Stimulated activated CD4-positive, alpha-beta T cell treated with anti-CD3 and anti-CD28 coated beads, Interleukin-2, amount 100 ng/mL, for 24 hours (primary cell): Measurements from ENCODE around the gene IKZF3.
"Not testable (repeated sequence)": the region's sequence is repeated elsewhere in the genome, so short reads cannot be mapped to it uniquely, and the experiment has no call there.

ENCODE experiments used
- DNase-seq, 2 donors: peaks; one replicate each; pipeline ENCODE4 v3.0.0-alpha.2; 2020

The IKZF3 gene

DNA sequence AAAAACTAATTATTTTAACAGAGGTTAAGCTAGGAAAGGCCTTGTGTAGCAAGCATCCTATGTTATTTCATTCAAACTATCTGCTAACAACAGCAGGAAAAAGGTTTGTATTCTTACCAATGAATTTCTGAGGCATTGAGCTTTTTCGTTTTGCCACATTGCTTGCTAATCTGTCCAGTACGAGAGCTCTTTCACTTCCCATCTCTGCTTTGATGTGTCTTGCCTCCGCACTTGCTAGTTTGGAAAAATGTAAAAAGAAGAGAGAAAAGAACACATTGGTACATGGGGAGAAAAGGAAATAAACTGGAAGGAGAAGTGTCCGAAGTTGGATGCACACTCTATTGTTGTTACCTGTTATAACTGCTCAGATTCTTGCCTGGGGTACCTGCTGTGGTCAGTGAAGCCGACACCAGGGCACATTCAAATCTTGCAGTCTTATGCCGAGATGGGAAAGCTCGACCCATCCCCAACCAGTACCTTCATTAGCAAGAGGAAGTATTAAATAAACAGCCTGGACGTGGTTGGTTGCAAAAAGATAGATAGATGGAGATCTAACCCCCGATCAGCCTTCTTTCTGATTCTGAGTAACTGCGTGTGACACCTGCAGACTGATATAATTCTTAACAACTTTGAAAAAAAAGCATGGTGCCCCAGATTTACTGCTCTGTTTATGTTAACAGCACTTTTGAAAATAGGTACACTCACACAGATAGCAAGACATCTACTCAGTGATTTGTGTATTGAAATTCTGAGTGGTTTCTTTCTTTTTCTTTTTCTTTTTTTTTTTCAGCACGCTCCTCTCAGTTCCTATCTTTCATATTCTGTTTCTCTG lies 86.4 kb downstream of the IKZF3 start:
- no peak for DNase-seq

DNA sequence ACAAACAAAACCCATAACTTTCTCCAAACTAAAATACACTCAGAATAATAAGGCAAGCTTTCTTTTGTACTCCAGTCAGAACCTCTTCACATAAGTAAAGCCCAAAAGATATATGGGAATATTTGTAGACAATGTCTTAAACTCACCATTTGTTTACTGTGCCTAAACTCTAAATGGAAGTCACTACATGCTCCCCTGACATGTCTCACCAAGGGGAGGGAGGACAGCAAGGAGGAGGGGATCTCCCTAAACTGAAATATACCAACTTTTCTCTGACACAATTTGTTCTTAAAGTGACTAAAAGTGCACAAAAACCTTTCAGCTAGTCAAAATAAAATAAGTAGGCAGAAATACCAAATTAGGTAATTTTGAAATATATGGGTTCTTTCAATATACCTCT lies 87.9 kb downstream of the IKZF3 start:
- DNase-seq = no peak

DNA sequence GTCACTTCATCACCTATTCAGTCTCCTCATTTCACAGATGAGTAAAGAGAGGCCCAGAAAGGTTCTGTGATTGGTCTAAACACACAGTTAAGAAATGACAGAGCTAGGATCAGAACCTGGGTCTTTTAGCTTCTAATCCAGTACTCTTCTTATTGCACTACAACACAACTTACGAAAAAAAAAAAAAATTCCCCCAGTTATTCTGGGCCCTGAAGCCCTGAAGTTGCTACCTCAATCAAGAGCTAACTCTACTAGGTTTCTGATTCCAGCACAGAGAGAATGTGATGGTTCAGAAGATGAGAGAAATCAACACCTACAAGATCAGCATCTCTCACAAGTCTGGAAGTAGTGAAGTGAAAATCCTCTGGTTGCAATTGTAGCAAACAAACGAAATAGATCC lies 89.1 kb downstream of the IKZF3 start:
- no peak for DNase-seq

DNA sequence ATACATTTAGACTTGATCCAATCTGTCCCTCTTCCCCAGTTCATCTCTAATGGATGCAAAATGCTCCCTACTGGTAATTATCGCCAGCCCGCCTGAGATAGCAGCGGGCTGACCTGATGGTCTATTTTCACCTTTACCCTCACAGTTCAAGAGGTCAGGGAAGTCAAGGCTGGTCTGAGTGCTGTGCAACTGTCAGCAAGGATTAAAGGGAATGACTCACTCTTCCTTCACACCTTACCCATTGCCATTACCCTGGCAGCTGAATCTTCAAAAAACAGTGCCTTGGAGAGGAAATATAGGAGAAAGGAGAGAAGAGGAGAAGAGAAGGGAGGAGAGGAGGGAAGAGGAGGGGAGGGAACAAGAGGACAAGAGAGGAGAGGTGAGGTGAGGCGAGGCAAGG lies 90.1 kb downstream of the IKZF3 start:
- DNase-seq = no peak

DNA sequence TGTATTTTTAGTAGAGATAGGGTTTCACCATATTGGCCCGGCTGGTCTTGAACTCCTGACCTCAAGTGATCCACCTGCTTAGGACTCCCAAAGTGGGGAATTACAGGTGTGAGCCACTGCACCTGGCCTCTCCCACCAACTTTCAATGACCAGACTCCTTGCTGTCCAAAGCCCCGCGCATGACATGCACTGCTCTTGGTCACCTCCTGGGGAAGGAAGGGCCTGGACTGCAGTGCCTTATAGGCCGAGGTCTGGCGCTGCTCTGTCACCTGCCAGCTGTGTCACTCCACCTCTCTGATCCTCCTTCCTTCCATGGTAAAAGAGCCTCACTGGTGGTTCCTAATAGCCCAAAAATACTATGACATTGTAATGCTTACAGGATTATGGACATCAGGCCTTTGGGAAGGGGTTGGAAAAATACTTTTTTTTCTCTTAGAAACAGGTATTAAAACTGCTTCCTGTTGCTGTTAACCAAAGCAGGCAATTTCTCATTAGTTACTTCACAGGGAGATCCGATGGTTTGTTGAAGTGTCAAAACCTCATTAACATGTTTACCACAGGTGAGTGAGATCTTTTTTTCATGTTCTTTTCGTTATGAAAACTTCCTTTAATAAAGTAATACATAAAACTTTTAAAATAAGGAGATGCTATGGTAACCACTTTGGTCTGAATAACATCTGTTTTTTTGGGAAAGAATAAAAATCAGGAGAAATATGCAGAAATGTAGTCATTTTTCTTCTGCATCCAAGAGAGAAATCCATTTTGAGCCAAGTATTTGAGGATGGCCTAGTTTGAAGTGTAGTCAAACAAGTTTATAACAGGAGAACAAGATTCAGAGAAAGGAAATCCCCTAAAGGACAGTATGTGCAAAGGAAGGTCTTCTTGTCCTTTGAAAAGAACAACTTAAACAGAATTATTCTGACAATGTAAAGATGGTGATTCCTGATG lies 90.9 kb downstream of the IKZF3 start:
- no peak for DNase-seq

DNA sequence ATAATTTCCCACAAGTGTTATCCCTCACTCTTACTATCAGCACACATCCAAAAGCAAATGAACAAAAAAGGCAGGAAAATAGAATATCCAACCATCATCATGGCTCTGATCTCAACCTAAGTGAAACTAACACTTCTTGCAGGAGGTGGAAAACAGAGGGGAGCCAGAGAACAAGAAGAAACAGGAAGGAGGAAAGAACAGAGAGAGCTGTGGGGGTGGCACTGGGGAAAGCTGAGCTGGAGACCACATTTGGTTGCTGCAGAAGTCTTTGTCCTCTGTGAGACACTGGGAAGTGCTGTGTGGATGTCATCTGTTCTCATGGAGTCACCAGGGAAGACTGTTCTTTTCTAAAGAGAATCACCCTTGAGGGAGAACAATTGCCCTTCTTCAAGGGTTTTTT lies 91.7 kb downstream of the IKZF3 start:
- DNase-seq = no peak

DNA sequence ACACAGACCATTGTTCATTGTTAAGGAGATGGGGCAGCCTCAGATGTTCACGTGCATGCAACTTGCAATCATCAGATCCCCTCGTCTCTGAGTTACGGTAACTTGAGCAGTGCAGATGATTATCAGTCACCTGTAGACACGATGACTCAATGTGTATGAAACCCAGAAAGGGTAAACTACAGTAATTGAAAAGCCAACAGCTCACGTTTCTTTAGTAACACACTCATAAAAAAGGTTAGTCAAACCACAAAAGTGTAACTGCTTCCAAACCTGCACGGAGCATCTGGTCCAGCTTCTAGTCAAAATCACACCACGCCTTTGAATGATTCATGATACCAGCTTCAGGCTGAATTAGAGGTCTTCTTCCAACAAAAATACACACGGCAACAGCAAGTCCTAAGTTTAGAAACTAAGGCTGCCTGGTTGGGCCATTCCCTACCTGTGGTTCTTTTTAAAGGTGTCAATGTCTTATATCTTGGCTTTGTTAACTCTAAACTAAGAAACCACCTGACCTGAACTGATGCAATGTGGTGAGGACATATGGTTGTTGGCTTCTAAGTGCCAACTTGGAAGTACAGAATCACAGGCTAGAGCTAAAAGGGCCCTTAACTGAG lies 94.0 kb downstream of the IKZF3 start:
- peak; percentile 55 to 67 for DNase-seq

DNA sequence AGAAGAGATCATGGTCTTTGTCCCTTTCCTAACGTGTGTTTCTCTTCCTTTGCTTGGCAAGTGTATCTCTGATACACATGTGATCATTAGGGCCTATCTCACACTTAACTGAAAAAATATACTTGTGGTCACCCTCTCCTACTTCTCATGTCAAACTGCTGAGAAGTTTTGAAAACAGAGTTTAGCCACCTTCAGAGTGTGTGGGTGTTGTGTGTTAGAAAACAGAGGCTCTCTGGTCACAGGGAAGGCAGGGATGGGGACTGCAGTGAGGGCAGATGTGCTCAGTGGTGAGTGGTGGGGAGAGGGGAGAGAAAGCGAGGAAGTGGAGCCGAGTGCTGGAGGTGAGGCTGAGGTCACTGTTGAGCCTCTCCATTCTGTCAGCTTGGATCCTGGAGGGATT lies 97.0 kb downstream of the IKZF3 start:
- no peak for DNase-seq

DNA sequence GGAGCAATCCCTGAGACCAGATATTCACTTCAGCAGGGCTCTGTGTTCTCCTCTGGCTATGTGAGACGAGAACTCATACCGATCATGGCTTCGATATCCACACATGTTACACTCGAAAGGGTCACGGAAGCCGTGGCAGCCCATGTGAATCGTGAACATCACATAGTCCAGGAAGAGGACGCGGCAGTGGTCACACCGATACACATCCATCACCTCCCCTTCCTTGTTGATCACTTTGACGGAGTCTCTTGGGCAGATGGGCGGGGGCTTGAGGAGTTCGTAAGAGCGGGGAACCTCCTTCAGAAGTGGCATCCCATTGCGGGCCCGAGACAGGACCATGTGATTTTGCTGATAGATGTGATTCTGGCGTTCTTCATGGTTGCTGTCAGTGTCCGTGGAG lies 98.3 kb downstream of the IKZF3 start:
- DNase-seq = no peak

DNA sequence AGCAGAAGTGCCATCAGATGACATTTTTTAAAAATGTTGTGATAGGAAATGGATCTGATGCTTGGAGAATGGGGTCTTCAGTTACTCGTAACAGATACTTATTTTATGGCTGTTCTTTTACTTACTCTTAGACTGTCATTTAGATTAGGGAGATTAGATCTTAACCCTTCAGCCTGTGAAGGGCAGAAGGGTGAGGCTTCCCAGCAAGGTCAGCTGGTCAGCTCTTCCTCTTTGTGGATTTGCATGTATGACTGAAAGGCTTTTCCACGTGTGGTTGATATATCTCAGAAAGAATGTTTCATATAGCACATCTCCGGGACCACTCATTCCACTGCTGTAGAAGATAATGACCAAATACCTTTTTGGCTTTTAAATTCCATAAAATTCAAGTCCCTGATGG lies 98.9 kb downstream of the IKZF3 start:
- no peak for DNase-seq

DNA sequence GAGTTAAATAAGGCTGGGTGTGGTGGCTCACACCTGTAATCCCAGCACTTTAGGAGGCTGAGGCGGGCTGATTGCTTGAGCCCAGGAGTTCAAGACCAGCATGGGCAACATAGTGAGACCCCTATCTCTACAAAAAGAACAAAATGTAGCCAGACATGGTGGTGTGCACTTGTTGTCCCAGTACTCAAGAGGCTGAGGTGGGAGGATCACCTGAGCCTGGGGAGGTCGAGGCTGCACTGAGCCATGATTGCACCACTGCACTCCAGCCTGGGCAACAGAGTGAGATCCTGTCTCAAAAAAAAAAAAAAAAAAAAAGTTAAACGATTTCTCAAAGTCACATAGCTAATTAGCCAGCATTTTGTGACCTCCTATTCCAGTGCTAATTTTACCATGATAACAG lies 99.9 kb downstream of the IKZF3 start:
- DNase-seq = not testable (repeated sequence)

DNA sequence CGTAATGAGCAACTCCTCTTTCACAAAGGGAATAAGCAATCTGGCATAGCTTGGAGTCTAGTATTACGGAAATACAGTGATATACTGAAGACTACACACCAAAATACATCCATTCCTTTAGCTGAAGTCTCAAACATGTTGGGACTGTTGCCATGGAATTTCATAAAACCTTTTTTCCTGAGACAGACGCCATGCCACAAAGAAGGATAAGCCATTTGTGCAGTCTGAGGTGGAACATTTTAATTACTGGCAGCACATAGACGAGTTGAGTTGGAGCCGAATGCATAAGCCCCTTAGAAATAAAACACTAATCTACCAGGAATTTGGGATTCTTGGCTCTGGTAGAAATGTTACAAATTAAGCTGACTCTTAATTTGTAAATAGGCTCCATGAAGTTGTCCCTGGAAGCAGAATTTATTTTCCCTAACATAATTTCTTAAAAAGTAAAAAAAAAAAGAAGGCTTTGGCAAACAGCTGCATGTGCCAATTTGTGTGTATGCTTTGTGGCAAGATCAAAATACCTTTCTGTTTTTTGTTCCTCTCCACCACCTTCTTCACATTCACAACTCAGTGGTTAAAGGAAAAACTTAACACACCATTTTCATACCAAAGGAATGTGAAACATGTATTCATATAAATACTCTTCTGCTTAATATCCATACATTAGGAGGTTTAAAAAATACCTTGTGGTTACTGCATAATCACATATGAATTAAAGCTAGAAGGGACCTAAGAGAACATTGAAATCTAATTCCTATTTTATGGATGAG lies 100.9 kb downstream of the IKZF3 start:
- no peak for DNase-seq

DNA sequence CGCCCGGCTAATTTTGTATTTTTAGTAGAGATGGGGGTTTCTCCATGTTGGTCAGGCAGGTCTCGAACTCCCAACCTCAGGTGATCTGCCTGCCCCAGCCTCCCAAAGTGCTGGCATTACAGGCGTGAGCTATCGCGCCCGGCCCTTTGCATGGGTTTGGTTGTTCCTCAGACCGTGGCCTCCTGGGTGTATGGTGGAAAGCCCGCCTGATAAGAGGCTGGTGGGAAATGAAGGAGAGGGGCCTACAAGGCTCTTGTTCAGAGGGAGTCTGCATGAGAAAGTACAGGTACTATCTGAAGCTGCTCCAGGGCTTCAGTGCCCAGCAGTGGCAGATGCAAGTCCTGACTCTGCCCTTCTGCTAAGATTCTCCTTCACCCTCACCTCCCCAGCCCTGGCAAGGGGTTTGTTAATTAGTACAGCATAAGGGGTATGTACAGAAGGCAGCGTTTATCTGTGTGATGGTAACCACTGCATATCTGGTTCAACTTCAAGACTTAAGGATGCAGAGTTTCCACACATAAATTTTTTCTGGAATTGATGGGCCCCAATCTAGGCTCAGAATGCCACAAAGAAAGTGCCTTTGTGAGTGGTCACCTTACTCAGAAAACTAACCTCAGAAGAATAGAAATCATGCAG lies 102.1 kb downstream of the IKZF3 start:
- no peak for DNase-seq

DNA sequence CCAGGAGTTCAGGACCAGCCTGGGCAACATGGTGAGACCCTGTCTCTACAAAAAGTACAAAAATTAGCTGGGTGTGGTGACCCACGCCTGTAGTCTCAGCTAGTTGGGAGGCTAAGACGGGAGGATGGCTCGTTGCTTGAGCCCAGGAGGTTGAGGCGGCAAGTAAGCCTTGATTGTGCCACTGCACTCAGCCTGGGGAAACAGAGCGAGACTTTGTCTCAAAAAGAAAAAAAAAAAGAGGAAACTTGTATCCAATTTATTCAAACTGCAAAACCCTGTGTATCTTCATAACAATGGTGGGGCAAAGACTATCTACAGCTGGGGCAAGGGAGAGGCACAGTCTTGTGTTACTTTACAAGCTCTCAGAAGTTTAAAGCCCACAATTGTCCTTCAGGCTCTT lies 104.9 kb downstream of the IKZF3 start:
- no peak for DNase-seq

DNA sequence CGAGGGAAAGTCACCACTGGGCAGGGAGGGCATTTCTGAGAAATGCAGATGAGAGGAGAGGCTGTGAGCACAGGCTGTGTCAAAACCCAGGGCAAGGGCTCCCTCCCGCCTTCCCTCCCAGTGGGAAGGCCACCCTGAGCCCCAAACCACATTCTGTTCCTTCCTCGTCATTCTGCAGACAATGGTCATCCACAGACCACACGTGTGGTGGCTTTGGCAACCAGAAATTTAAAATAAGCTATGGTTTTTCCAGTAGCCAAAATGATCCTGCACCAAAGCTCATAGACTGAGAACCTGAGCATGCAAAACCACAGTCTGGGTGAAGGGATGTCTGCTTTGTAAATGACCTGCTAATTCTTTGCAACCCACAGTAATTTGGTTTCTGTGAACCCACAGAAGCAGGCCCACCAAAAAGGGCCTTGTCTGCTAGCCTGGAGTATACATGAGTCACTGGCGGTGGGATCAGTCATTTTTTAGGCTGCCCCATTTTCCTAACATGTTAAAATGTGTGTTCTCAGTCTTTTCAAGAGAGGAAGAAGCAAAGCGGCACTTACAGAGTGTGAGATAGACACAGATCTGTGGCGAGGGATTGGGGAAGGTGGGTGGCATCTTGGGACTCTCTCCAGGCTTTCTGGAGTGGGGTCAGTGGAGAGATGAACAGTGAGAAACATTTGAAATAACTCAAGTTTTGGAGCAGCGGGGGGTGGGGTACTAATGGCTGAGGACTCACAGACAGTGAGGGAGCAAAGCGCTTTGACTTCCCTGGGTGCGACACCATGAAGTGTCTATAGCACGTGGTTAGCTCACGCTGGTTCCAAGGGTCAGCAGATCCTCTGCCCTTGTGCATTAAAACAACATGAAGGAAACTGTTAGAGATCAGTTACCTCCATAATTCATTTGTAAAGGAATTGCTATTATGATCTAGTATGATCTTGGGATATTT lies 105.9 kb downstream of the IKZF3 start:
- peak; percentile 55 to 64 for DNase-seq

DNA sequence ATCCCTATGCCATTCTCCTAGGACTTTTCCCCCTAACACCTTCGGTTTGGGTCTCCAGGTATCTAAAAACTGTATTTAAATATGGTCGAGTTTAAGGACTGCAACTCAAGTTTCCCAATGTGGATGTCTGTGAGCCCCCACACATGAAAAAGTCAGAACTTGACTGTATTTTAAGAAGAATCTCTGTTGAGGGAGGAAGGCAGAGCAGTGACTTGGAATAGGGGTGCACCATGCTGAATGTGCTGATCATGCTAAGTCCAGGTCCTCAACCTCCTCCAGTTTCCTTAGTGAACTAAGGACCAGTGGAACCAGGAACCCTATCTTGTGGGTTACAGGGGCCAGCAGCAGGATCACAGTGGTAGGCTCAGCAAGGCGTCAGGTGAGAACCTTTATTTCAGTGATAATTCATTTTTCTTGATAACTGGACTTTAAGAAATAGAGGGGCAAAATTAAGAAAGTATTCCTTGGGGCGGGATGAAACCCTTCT lies 106.9 kb downstream of the IKZF3 start:
- DNase-seq = no peak

DNA sequence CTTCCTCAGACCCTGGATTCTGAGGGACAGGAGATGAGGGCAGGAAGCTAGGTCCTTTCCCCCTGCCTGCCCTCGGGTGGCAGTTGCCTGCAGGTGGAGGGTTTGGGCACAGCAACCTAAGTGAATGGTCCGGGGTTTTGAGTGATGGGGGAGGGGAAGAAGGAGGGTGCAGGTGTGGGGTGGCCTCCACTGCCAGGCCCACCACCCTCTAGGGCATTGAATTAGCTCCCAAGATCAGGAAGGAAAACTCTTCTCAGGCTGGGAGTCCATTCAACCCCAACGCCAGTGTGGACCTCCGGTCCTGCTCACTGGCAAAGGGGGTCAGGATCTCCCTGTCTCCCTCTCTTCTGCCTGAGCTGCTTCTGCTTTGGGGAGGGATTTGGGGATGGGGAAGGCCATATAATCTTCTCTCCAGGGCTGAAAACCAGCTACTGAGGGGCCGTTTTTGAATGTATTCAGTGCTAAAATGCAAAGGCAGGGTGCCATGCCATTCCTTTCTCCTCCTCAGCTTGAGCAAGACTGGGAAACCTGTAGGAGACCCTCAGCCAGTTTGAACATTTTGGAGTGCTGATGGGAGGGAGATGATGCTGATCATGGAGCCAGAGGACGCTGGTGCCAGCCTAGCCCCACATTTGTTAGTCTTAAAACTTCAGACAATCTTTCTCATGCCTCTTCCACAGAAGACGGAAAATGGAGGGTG lies 107.6 kb downstream of the IKZF3 start:
- DNase-seq = no peak

DNA sequence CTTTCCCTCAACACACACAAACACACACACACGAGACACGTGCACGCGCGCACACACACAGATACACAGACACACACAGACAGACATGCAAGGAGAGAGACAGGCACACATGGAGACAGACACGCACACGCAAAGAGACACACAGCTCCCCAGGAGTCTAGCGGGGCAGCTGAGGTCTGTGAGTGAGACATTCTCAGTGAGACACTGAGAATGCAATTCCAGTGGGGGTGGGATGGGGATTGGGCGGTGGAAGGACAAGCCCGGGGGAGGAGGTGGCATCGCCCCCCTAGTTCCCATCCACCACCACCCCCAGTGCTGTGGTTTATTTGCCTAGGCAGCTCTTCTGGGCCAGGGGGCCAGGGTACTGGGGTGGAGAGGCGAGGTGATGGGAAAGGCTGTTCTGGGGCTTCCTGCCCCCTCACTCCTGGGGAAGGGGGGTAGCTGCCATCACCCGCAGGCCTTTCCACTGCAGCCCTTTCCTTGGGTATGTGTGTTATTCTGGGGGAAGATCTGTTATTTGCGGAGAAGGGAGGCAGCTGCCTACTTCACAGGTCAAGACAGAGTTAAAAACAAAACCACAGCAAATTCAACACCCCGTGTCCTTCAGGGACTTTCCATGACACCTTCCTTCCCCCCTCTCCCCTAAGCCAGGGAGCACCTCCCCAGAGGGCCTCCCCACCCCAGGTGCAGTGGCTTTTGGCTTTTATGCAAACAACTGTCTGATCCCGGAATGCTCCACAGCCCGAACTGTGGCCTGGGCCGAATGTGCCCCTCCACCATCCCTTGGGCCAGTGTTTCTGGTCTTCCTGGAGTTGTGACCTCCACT lies 108.3 kb downstream of the IKZF3 start:
- DNase-seq = peak; percentile 51 to 62

DNA sequence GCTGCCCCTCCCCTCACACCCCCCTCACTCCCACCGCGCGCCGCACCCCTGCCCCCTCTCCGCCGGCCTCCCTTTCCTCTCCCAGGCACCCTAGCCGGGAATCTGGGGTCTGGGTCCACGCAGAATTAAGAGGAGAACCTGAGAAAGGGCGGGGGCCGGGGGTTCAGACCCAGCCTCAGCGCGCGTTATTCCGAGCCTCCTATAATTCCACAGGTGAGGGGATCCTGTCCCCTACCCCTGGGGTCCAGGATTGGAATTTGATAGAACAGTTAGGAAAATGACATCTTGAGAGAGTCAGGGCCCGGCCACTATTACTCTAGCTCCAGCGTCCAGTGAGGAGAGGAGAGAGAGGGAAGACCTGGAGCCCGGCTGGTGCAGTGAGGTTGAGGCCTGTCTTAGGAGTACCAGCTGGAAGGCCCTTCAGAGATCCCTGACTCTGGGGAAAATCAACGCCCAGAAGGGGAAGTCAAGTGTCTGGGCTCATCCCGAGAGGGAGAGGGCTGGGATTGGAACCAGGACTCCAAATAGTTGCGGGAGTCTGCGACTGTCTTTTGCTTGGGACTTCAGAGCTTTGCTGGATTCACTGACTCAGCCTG lies 109.1 kb downstream of the IKZF3 start:
- DNase-seq = peak in 1 of 2 donors; percentile 38
